ENCODE data around the gene MBD5. TPM values are rescaled to one million over a fixed set of nuclear protein-coding genes. Genes with fewer than 3 reads are reported as not detected.

Gene MBD5
- total and polyA plus RNA-seq, 8 donors, result 32.5 to 58.0 (median 43.5) TPM

GRCh38 chr2:148458171-148458570 lies 437.3 kb downstream of the MBD5 start:
- Histone ChIP-seq H3K27me3 (no peaks in the 10 kb centered on the region), H3K4me1 (no peaks in the 10 kb centered on the region), H3K27ac (no peak overlapping the region), H3K9me3 (no peaks in the 10 kb centered on the region), H3K4me3 (no peak overlapping the region), H3K36me3 (no peaks in the 10 kb centered on the region)
- TF ChIP-seq, protein P1, sequence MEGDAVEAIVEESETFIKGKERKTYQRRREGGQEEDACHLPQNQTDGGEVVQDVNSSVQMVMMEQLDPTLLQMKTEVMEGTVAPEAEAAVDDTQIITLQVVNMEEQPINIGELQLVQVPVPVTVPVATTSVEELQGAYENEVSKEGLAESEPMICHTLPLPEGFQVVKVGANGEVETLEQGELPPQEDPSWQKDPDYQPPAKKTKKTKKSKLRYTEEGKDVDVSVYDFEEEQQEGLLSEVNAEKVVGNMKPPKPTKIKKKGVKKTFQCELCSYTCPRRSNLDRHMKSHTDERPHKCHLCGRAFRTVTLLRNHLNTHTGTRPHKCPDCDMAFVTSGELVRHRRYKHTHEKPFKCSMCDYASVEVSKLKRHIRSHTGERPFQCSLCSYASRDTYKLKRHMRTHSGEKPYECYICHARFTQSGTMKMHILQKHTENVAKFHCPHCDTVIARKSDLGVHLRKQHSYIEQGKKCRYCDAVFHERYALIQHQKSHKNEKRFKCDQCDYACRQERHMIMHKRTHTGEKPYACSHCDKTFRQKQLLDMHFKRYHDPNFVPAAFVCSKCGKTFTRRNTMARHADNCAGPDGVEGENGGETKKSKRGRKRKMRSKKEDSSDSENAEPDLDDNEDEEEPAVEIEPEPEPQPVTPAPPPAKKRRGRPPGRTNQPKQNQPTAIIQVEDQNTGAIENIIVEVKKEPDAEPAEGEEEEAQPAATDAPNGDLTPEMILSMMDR (IDR thresholded peaks at IDR 0.05), result no peak
- intact Hi-C loops (cut with DNase I), result no loop called here
- DNase-seq (no peak), ATAC-seq (no peak)

GRCh38 chr2:148459377-148459778 lies 438.5 kb downstream of the MBD5 start:
- no peaks in the 10 kb centered on the region for H3K9me3 ChIP-seq
- H3K4me1 ChIP-seq, result no peaks in the 10 kb centered on the region
- no peak for DNase-seq
- TF ChIP-seq, protein P1 (IDR thresholded peaks at IDR 0.05), result no peak
- no peak overlapping the region for H3K4me3 ChIP-seq
- intact Hi-C loops (cut with DNase I), result no loop called here
- H3K27ac ChIP-seq, result no peak overlapping the region
- peaks cover 3% of the 10 kb centered on the region in 2 donors for H3K36me3 ChIP-seq
- no peak for ATAC-seq
- no peaks in the 10 kb centered on the region for H3K27me3 ChIP-seq

DNA sequence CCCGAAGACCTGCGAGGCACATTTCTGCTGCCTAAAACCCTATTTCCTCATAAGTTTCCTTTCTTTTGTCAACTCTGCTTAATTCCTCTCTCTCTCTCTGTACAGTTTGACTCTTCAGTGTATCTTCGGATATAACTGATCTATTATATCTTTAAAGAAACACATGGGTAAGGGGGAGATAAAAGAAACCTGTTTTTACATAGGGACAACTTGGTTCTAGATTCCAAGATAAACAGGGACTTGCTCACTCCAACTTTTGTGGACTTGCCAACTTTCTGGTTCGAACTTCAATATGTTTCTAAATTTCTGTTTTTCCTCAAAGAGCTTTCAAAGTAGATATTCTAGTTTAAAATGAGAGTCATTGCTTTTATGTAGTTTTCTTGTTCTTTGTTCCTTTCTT lies 441.0 kb downstream of the MBD5 start:
- Histone ChIP-seq H3K4me3 (no peak overlapping the region), H3K27me3 (no peaks in the 10 kb centered on the region), H3K4me1 (no peaks in the 10 kb centered on the region), H3K36me3 (peaks cover 3 to 5% of the 10 kb centered on the region in 2 donors), H3K9me3 (no peaks in the 10 kb centered on the region), H3K27ac (no peak overlapping the region)
- TF ChIP-seq, protein P1 (IDR thresholded peaks at IDR 0.05), result no peak
- intact Hi-C loops (cut with DNase I), result no loop called here
- ATAC-seq (no peak), DNase-seq (no peak)

- H3K9me3 ChIP-seq, result no peaks in the 10 kb centered on the region
- intact Hi-C loops (cut with DNase I), result no loop called here
These were observed 454.7 kb downstream of the MBD5 start for GRCh38 chr2:148475626-148476025.

DNA sequence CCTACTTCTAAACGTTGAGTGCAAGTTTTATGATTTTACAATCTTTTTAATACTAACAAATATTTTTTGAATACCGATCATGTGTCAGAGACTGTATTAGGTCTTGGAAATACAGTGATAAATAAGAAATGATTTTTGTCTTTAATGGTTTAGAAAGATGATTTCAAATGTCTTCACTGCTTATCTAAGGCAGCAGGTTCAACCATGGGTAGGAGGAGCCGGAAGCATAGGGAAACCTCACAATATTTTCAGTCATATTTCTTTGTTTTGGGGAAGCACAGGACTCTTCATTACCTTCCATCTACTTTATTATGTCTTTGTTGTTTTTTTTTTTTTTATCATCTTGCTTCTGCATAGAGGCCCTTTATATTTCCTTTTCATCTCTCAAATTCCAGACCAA lies 458.5 kb downstream of the MBD5 start:
- Histone ChIP-seq H3K27me3 (no peaks in the 10 kb centered on the region), H3K9me3 (no peaks in the 10 kb centered on the region), H3K27ac (no peak overlapping the region), H3K4me1 (no peaks in the 10 kb centered on the region), H3K36me3 (no peaks in the 10 kb centered on the region), H3K4me3 (no peak overlapping the region)
- ATAC-seq, result no peak
- DNase-seq, result no peak
- TF ChIP-seq, protein P1 (IDR thresholded peaks at IDR 0.05), result no peak
- intact Hi-C loops (cut with DNase I), result no loop called here

More at GRCh38 chr2:148475626-148476025, 454.7 kb downstream of the MBD5 start:
- no peaks in the 10 kb centered on the region for H3K4me1 ChIP-seq
- ATAC-seq (no peak), DNase-seq (no peak)
- no peaks in the 10 kb centered on the region for H3K27me3 ChIP-seq
- TF ChIP-seq, protein P1 (IDR thresholded peaks at IDR 0.05), result no peak
- H3K4me3 ChIP-seq, result no peak overlapping the region
- no peak overlapping the region for H3K27ac ChIP-seq
- no peaks in the 10 kb centered on the region for H3K36me3 ChIP-seq
